ENCODE results near the gene ZG16B. TPM values are rescaled to one million over a fixed set of nuclear protein-coding genes. Genes with fewer than 3 reads are reported as not detected.

Gene ZG16B
- total and polyA plus RNA-seq, 2 donors (not counting 1 experiment from before 2014, with no cell fraction given) = not detected

DNA sequence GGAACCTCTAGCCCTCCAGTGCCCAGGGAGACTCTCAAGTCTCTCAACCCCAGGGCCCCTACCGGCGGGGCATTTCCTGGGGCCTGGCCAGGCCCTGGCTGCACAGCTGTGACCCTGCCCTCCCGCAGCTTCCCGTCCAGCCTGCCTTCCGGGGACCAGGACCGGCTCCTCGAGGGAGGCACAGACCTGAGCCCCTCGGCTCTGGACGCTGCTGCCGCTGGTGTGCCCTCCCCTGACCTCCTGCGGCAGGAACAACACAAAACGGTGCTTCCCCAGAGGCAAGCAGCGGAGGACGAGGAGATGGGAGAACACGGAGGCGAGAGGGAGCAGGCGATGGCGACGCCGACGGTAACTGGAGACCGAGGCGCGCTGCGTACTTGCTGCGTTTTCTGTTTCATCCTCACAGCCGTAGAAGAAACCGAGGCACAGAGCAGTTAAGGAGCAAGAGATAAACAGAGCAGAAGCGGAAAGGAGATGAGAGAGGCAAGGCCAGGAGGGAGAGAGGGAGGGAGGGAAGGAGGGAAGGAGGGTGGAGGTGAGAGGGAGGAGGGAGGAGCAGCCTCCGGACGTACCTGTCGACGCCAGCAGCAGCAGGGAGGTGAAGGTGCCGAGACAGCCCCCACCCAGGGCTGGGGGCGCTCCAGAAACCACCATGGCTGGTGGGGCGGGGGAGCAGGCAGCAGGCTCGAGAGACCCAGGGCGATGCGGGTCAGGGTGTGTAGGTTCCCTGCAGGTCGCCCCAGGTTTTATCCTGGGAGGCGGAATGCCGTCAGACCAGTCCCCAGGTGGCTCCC, 27.5 kb downstream of the ZG16B start, which contains the start of gene PRSS22:
TSS of gene PRSS22 (minus strand) at position 720 of the 794 bp plus-strand sequence. CDS start at position 654, 66 bp downstream.
- Histone ChIP-seq H4K20me1 (ENCODE audit: control insufficient read depth, insufficient read depth, low read length, poor library complexity, severe bottlenecking) (no peaks in the 10 kb centered on the region), H3K36me3 (replicated peaks in 1 of 2; ENCODE audit: control extremely low read depth in 1 of 2, control insufficient read depth in 1 of 2, extremely low read depth in 1 of 2, insufficient read depth in 2 of 2, low read length in 1 of 2) (no peaks in the 10 kb centered on the region), H3K79me2 (ENCODE audit: control insufficient read depth, insufficient read depth, low read length) (no peaks in the 10 kb centered on the region), H3K4me1 (ENCODE audit: control insufficient read depth in 2 of 2, insufficient read depth in 2 of 2, low read length in 2 of 2) (peaks cover 13 to 14% of the 10 kb centered on the region in 2 donors), H2AFZ (ENCODE audit: insufficient read depth, low read depth, low read length, poor library complexity, severe bottlenecking) (peak within 1 kb of the TSS; percentile 62), H3K9ac (ENCODE audit: low read length) (no peak within 1 kb of the TSS), H3K4me2 (replicated peaks; ENCODE audit: low read depth, low read length, poor library complexity, severe bottlenecking) (peak within 1 kb of the TSS; percentile 62), H3K27ac (ENCODE audit: low read length in 2 of 2) (no peak within 1 kb of the TSS), H3K9me3 (ENCODE audit: control extremely low read depth in 1 of 3, control insufficient read depth in 2 of 3, insufficient read depth in 1 of 3, low read length in 2 of 3) (peaks cover 0 to 50% (median 12%) of the 10 kb centered on the region in 3 donors), H3K4me3 (ENCODE audit: control extremely low read depth in 1 of 5, extremely low read depth in 1 of 5, insufficient read depth in 1 of 5, low read depth in 2 of 5, low read length in 4 of 5) (no peak within 1 kb of the TSS), H3K27me3 (replicated peaks in 1 of 4; ENCODE audit: control extremely low read depth in 1 of 4, control insufficient read depth in 3 of 4, insufficient read depth in 4 of 4, low read length in 3 of 4) (peaks cover 0 to 45% (median 14%) of the 10 kb centered on the region in 4 experiments)
- Mint-ChIP-seq H3K4me3 (peak within 1 kb of the TSS; percentile 56), H3K27me3 (peaks cover 27% of the 10 kb centered on the region), H3K27ac (no peak within 1 kb of the TSS), H3K4me1 (peaks cover 4% of the 10 kb centered on the region), H3K9me3 (ENCODE audit: insufficient read depth) (peaks cover 6% of the 10 kb centered on the region)
- CTCF ChIA-PET = no interaction called here
- no peak for ATAC-seq (ENCODE audit: low read depth)
- POLR2A ChIA-PET = no interaction called here
- WGBS (ENCODE audit: insufficient coverage) = 12% methylated on average over 42 of the region's 42 CpGs
- no peak for TF ChIP-seq EZH2 (IDR thresholded peaks at IDR 0.05; ENCODE audit: borderline replicate concordance, insufficient read depth, low read depth, low read length, poor library complexity, severe bottlenecking)
- TF ChIP-seq, protein P1, sequence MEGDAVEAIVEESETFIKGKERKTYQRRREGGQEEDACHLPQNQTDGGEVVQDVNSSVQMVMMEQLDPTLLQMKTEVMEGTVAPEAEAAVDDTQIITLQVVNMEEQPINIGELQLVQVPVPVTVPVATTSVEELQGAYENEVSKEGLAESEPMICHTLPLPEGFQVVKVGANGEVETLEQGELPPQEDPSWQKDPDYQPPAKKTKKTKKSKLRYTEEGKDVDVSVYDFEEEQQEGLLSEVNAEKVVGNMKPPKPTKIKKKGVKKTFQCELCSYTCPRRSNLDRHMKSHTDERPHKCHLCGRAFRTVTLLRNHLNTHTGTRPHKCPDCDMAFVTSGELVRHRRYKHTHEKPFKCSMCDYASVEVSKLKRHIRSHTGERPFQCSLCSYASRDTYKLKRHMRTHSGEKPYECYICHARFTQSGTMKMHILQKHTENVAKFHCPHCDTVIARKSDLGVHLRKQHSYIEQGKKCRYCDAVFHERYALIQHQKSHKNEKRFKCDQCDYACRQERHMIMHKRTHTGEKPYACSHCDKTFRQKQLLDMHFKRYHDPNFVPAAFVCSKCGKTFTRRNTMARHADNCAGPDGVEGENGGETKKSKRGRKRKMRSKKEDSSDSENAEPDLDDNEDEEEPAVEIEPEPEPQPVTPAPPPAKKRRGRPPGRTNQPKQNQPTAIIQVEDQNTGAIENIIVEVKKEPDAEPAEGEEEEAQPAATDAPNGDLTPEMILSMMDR (IDR thresholded peaks at IDR 0.05) = no peak
- intact Hi-C loops (cut with micrococcal nuclease) = no loop called here
- no peak for DNase-seq
